Parietal lobe (tissue), 2 donors: ENCODE results near the gene DDX19B. TPM values are rescaled to one million over a fixed set of nuclear protein-coding genes. Genes with fewer than 3 reads are reported as not detected.

Experiments used
- small RNA-seq: library from RNA; depleted of rRNA; stranded (forward); fragments of <200 nt; gene quantifications from one replicate; pipeline ENCODE3, GENCODE V24; 2014; ENCODE audit warnings: low replicate concordance
- total RNA-seq: library from RNA; depleted of rRNA; stranded (reverse); fragments of >200 nt; gene quantifications from one replicate; pipeline ENCODE4 v1.2.3, GENCODE V29; 2014

DDX19B gene
- total RNA-seq: 32.9 TPM

DNA sequence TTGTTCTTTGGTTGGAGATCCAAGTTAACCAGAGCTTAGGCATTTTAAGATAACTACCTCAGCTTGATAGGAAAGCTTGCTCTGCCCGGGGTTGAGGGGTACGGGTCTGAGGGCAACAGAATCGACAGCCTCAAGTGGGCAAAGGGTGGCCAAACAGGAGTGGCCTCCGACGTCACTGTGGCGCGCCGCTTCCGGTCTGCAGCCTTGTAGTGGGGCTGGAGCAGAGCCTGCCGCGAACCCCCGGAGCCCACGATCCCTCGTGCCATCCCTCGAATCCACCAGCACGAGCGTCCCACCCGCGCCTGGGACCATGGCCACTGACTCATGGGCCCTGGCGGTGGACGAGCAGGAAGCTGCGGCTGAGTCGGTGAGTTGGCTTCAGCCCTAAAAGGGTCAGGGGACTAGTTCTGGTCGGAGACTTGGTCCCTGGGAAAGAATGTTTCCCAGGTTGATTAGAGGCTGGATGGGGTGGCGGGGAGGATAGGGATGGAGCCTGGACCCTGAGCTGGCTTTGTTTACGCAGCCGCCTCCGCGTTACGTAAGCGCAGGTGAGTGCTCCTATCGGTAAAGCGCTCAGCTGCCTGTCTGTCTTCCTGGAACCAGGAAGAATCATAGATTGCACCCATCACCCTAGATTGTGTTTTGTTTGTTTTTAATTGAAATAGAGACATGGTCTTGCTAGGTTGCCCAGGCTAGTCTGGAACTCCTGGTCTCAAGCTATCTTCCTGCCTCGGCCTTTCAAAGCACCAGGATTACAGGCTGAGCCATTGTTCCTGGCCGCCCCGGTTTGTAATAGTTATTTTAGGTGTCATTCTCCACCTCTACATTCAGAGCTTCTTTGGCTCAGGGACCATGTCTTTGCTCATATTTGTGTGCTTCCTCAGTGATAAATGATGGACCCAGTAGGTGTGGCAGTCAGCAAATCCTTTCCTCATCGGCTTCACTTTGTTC is at the start of gene DDX19B:
TSS of gene DDX19B (plus strand) at position 199 of the 951 bp plus-strand sequence. CDS start at position 311, 112 bp downstream.

DNA sequence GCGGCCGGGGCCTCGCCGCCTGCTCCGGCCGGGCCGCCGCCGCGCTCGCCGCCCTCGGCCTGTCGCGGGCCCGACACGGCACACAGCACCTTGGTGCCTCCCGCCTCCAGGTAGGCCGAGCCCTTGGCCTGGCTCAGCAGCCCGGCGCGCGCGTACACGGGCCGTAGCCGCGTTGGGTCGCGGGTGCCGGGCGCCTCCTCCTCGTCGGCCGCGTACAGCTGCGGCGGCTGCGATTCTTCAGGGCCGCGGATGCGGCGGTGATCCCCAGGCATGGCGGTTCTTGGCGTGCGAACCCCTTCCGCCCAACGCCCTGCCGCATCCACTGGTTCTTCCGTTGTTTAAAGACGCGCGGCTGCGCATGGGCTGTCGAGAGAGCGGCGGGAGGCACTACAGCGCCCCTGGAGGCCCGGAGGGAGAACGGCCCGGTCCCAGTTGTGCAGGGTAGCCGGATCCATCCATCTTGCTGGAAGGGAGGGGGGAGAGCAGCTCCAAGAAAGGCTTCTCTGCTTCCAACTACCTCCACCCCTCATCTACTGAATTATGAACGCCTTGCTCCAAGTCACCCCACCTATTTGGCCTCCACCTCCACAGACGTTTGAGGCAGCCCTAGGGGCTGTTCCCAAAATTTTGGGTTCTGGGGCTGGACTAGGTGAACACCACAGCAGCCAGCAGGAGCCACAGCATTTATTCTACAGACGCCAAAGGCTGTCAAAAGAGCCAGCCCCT is 47.2 kb upstream of the DDX19B start, which contains the start of gene EXOSC6:
TSS of gene EXOSC6 (minus strand) at position 312 of the 726 bp plus-strand sequence. CDS start at position 272, 40 bp downstream.

DNA sequence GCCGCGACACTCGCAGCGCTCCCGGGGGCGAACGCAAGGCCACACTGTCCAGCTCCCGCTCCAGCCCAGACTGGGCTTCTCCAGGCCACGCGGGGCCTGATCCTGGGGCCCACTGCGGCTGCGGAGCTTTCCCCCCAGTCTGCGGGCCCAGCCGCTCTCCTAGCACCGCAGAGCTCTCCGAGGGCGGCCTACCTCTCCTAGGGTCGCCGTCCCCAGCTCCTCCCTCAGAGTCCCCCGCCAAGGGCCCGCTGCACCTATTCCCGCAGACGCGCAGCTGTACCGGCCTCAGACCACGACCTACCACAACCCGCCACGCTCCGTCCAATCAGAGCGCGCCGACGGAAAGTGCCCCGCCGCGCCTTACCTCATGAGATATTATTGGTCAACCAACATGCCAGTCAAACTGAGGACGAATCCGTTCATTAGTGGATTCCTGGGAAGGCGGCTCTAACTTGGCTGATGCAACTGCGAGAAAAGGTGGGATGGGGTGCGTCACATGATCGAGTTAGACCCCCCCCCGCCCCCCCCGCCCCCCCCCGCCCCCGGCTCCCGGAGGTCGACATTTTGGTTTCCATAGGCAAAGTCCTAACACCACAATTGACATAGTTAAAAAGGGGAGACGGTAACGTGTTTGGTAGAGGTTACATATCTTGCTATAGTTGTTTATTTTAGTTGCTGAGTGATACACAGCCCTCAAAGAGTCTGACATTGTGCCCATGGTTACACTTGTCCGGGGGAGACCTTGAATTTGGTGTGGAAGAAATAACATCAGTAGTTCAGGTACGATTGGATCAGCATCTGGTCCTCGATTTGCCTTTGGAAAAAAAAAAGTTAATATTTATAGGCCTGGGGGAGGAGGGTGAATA is 9.5 kb upstream of the DDX19B start, which contains the start of gene AARS1:
TSS of gene AARS1 (minus strand) at position 278 of the 866 bp plus-strand sequence. CDS start 6,743 bp downstream, outside the sequence.

Small RNA genes within 50 kb of the gene (small RNA-seq; reads per million reads assigned to genes)
- gene RN7SL279P: not detected

Other genes starting within 250 kb of the DDX19B start
- 23.5 TPM for gene PDPR, start 184.9 kb upstream of the DDX19B start, total RNA-seq
- gene CLEC18C, start 125.4 kb upstream of the DDX19B start, total RNA-seq: 0.94 TPM
- gene EXOSC6, start 47.2 kb upstream of the DDX19B start, total RNA-seq: 53.2 TPM
- gene AARS1, start 9.7 kb upstream of the DDX19B start, total RNA-seq: 76.4 TPM
- gene DDX19A, start 47.7 kb downstream of the DDX19B start, total RNA-seq: 50.1 TPM
- 36.6 TPM for gene ST3GAL2, start 139.9 kb downstream of the DDX19B start, total RNA-seq
- gene FCSK, start 155.4 kb downstream of the DDX19B start, total RNA-seq: 13.5 TPM
- 47.6 TPM for gene COG4, start 224.4 kb downstream of the DDX19B start, total RNA-seq
- gene SF3B3, start 224.6 kb downstream of the DDX19B start, total RNA-seq: 152 TPM